OCI-LY3 (cell line): Measurements from ENCODE around the gene UBAC2.

Experiments used
- EZH2phosphoT487 ChIP-seq: fragments of 200-600 bp; shearing (Covaris generic); IDR thresholded peaks from 2 replicates; pipeline ENCODE4 v1.6.1; 2018; ENCODE audit warnings: antibody characterized with exemption, mixed run types, low read depth
- TF ChIP-seq, protein P1 (sequence below): fragments of 200-600, 300-600 bp; sonication (generic); IDR thresholded peaks from 2 replicates; pipeline ENCODE4 v1.5.1; 2014; ENCODE audit warnings: antibody characterized with exemption, low read length, low read depth

DNA sequence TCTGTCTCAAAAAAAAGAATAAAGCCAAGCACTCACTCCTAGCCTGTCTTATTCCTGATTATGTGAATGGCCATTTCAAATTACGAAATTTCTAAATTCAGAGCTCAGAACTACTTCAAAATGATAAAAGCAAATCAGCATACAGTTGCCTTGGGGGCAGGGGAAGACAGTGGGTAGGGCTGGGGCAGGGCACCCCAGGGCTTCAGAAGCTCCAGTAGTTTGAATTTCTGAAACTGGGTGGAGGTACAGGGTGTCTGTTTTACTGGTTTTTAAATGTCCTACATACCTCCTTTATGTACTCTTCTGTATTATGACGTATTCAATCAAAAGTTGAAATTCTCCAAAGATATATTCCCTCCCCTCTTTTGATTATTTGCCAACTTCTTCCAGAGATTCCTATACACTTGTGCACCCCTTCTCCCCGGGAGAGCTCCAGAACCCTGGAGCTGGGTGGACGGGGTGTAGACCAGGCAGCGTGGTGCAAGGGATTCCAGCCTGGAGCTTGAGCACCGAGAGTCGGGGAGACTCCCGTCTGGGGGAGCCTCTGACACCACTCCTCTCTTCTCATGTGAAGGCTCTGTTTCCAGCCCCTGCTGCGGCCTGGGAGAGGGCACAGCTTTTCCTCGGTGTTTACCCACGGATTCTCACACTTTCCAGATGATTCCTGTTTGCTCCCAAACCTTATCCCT, 191.3 kb downstream of the UBAC2 start:
- TF ChIP-seq, protein P1, sequence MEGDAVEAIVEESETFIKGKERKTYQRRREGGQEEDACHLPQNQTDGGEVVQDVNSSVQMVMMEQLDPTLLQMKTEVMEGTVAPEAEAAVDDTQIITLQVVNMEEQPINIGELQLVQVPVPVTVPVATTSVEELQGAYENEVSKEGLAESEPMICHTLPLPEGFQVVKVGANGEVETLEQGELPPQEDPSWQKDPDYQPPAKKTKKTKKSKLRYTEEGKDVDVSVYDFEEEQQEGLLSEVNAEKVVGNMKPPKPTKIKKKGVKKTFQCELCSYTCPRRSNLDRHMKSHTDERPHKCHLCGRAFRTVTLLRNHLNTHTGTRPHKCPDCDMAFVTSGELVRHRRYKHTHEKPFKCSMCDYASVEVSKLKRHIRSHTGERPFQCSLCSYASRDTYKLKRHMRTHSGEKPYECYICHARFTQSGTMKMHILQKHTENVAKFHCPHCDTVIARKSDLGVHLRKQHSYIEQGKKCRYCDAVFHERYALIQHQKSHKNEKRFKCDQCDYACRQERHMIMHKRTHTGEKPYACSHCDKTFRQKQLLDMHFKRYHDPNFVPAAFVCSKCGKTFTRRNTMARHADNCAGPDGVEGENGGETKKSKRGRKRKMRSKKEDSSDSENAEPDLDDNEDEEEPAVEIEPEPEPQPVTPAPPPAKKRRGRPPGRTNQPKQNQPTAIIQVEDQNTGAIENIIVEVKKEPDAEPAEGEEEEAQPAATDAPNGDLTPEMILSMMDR: no peak
- no peak for TF ChIP-seq EZH2phosphoT487
